ENCODE measurements around the gene F8A1. TPM values are rescaled to one million over a fixed set of nuclear protein-coding genes. Genes with fewer than 3 reads are reported as not detected.

F8A1 gene
- total and polyA plus RNA-seq, 2 of the 4 experiments (the other 2 are of a cell fraction), result 0.54 to 8.3 TPM

GRCh38 chrX:154892296-154892695 lies 6.1 kb downstream of the F8A1 start:
- no peaks in the 10 kb centered on the region for H3K9me1 ChIP-seq (ENCODE audit: insufficient read depth, low read length)
- TF ChIP-seq SMC3 (IDR thresholded peaks at IDR 0.05; ENCODE audit: low read depth, low read length) (no peak), RFX5 (IDR thresholded peaks at IDR 0.05; ENCODE audit: low read depth, low read length) (no peak), BHLHE40 (IDR thresholded peaks at IDR 0.05; ENCODE audit: low read depth, low read length) (no peak), ELK1 (IDR thresholded peaks at IDR 0.05; ENCODE audit: borderline replicate concordance, low read depth, low read length) (no peak), MAFK (IDR thresholded peaks at IDR 0.05; ENCODE audit: low read depth, low read length) (no peak), MAZ (IDR thresholded peaks at IDR 0.05; ENCODE audit: borderline replicate concordance, low read depth, low read length) (no peak), USF2 (IDR thresholded peaks at IDR 0.05; ENCODE audit: low read depth, low read length) (no peak), RCOR1 (IDR thresholded peaks at IDR 0.05; ENCODE audit: insufficient replicate concordance, low read length) (no peak), RAD21 (IDR thresholded peaks at IDR 0.05; ENCODE audit: low read length) (no peak), MXI1 (IDR thresholded peaks at IDR 0.05; ENCODE audit: borderline replicate concordance, low read depth, low read length) (no peak), CHD1 (IDR thresholded peaks at IDR 0.05; ENCODE audit: low read depth, low read length) (no peak), FOS (IDR thresholded peaks at IDR 0.05; ENCODE audit: low read depth, low read length) (no peak), CTCF (conservative IDR thresholded peaks at IDR 0.05; ENCODE audit: low read depth, low read length) (no peak), NFE2L2 (IDR thresholded peaks at IDR 0.05; ENCODE audit: low read depth, low read length) (no peak), POLR2A (IDR thresholded peaks at IDR 0.05; ENCODE audit: low read depth, low read length) (no peak)
- no peaks in the 10 kb centered on the region for H3K79me1 ChIP-seq (ENCODE audit: low read depth in 1 of 2, low read length in 2 of 2)
- no peak overlapping the region for H3K4me3 ChIP-seq (ENCODE audit: insufficient read depth, low read depth, low read length)
- no peak overlapping the region for H3K56ac ChIP-seq (ENCODE audit: extremely low read depth, insufficient read depth, low read length)
- no peak overlapping the region for H4K8ac ChIP-seq (ENCODE audit: low read depth in 2 of 2, low read length in 2 of 2)
- no CpG with 5 or more reads among the region's 1 CpG for WGBS, 2 experiments (ENCODE audit: extremely low coverage in 2 of 2, insufficient read length in 1 of 2)
- H2AFZ ChIP-seq (replicated peaks; ENCODE audit: low read length, poor library complexity), result no peak overlapping the region
- no peaks in the 10 kb centered on the region for H3K4me1 ChIP-seq (ENCODE audit: control insufficient read depth, insufficient read depth, low read length)
- intact Hi-C loops (cut with micrococcal nuclease), result no loop called here
- H3K27ac ChIP-seq (ENCODE audit: insufficient read depth, low read length), result no peak overlapping the region
- H2BK20ac ChIP-seq (ENCODE audit: low read depth, low read length), result no peak overlapping the region
- ChIA-PET POLR2A (ENCODE audit: unreplicated experiment) (no interaction called here), CTCF (no interaction called here)
- H3K9ac ChIP-seq (ENCODE audit: low read depth, low read length), result no peak overlapping the region
- no peak overlapping the region for H4K91ac ChIP-seq (ENCODE audit: insufficient read depth, low read depth, low read length)
- ATAC-seq (ENCODE audit: low read depth), result no peak
- H3K18ac ChIP-seq (ENCODE audit: low read depth, low read length), result no peak overlapping the region
- dilution Hi-C loops (cut with HindIII; ENCODE audit: low sequenced_read_pairs, unreplicated experiment), result no loop called here
- H2BK15ac ChIP-seq (ENCODE audit: low read depth, low read length), result no peak overlapping the region
- in situ Hi-C loops (cut with MboI; ENCODE audit: low sequenced_read_pairs), result no loop called here
- H3K4me2 ChIP-seq (ENCODE audit: low read depth, low read length), result no peak overlapping the region
- DNase-seq, result no peak
- no peak overlapping the region for H3K23ac ChIP-seq (ENCODE audit: low read depth, low read length)
- no peak overlapping the region for H4K5ac ChIP-seq (ENCODE audit: low read depth, low read length)
- BruUV-seq (replicated peaks), result no TSS peak
- H3K14ac ChIP-seq (replicated peaks; ENCODE audit: low read depth, low read length), result no peak overlapping the region
- H2BK5ac ChIP-seq (ENCODE audit: low read depth, low read length, poor library complexity, severe bottlenecking), result no peak overlapping the region
- H4K20me1 ChIP-seq (ENCODE audit: insufficient read depth, low read length), result no peaks in the 10 kb centered on the region
- H3K36me3 ChIP-seq (ENCODE audit: control insufficient read depth, insufficient read depth, low read length), result no peaks in the 10 kb centered on the region
- H2AK9ac ChIP-seq (replicated peaks; ENCODE audit: low read depth, low read length, poor library complexity), result no peak overlapping the region
- 0 out of 2 replicates have a peak, but pooled peaks cover 2% of the 10 kb centered on the region for H3K9me3 ChIP-seq (ENCODE audit: control insufficient read depth, insufficient read depth, low read length)
- H2BK120ac ChIP-seq (ENCODE audit: low read depth, low read length), result no peak overlapping the region
- H3K4ac ChIP-seq (ENCODE audit: low read depth, low read length), result no peak overlapping the region
- no peaks in the 10 kb centered on the region for H3K27me3 ChIP-seq (ENCODE audit: control insufficient read depth, insufficient read depth, low read length)
- H2AK5ac ChIP-seq (ENCODE audit: low read depth, low read length), result no peak overlapping the region

All from IMR-90 (cell line).